OCI-LY1 (cell line): ENCODE data around the gene TUBG2.

Experiments used
- EZH2 ChIP-seq: fragments of 200-600 bp; sonication (generic), shearing (Covaris generic); IDR thresholded peaks from 2 replicates; pipeline ENCODE4 v1.8.0; 2017; ENCODE audit warnings: borderline replicate concordance, mixed run types, mild to moderate bottlenecking, antibody characterized with exemption, low read length, moderate library complexity, mixed read lengths
- TF ChIP-seq, protein P1 (sequence below): fragments of 200-600 bp; sonication (generic), shearing (Covaris generic); IDR thresholded peaks from 2 replicates; pipeline ENCODE4 v1.5.1; 2017; ENCODE audit warnings: mild to moderate bottlenecking, antibody characterized with exemption, low read length, moderate library complexity, mixed read lengths

DNA sequence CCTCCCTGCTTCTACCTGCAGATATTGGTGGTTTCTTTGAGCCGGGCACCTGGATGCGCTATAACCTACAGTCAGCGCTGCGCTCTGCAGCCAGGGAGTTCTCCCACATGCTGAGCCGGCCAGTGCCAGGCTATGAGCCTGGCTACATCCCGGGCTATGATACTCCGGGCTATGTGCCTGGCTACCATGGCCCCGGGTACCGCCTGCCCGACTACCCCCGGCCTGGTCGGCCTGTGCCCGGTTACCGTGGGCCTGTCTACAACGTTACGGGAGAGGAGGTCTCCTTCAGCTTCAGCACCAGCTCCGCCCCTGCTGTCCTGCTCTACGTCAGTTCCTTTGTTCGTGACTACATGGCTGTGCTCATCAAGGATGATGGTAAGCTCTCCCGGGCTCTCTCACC is 36.4 kb downstream of the TUBG2 start:
- TF ChIP-seq EZH2 = no peak
- TF ChIP-seq, protein P1, sequence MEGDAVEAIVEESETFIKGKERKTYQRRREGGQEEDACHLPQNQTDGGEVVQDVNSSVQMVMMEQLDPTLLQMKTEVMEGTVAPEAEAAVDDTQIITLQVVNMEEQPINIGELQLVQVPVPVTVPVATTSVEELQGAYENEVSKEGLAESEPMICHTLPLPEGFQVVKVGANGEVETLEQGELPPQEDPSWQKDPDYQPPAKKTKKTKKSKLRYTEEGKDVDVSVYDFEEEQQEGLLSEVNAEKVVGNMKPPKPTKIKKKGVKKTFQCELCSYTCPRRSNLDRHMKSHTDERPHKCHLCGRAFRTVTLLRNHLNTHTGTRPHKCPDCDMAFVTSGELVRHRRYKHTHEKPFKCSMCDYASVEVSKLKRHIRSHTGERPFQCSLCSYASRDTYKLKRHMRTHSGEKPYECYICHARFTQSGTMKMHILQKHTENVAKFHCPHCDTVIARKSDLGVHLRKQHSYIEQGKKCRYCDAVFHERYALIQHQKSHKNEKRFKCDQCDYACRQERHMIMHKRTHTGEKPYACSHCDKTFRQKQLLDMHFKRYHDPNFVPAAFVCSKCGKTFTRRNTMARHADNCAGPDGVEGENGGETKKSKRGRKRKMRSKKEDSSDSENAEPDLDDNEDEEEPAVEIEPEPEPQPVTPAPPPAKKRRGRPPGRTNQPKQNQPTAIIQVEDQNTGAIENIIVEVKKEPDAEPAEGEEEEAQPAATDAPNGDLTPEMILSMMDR = no peak
